HepG2 (cell line): Measurements from ENCODE around the gene BLOC1S1. TPM values are rescaled to one million over a fixed set of nuclear protein-coding genes. Genes with fewer than 3 reads are reported as not detected.

Source experiments
- ASH2L ChIP-seq: fragments of 300-600, 200-600 bp; sonication (generic); IDR thresholded peaks from 2 replicates; pipeline ENCODE4 v1.7.0; 2017; ENCODE audit warnings: low read depth, mild to moderate bottlenecking, moderate library complexity, mixed read lengths, low read length; ENCODE audit not compliant: insufficient read length
- FOXO4 ChIP-seq: sonication (generic); formaldehyde crosslinking; conservative IDR thresholded peaks from 2 replicates; pipeline ENCODE4 v1.8.1; 2023; ENCODE audit warnings: missing genetic modification reagents
- FUBP1 ChIP-seq: sonication (generic); formaldehyde crosslinking; IDR thresholded peaks from 2 replicates; pipeline ENCODE4 v1.5.1; 2020; ENCODE audit warnings: missing genetic modification reagents, mild to moderate bottlenecking, borderline replicate concordance
- KDM6A ChIP-seq: IDR thresholded peaks from 2 replicates; pipeline ENCODE4 v1.6.1; 2016; ENCODE audit warnings: low read depth
- KLF11 ChIP-seq: IDR thresholded peaks from 2 replicates; pipeline ENCODE4 v1.6.1; 2016; ENCODE audit warnings: missing compliant biosample characterization
- MYPOP ChIP-seq: sonication (generic); formaldehyde crosslinking; IDR thresholded peaks from 2 replicates; pipeline ENCODE4 v1.8.1; 2023; ENCODE audit warnings: mild to moderate bottlenecking, moderate library complexity, missing genetic modification reagents
- PHF5A ChIP-seq: IDR thresholded peaks from one replicate; pipeline ENCODE4 v1.6.1; 2018; ENCODE audit warnings: low read depth, missing genetic modification reagents; ENCODE audit not compliant: unreplicated experiment
- SALL1 ChIP-seq: sonication (generic); formaldehyde crosslinking; IDR thresholded peaks from 2 replicates; pipeline ENCODE4 v1.8.0; 2022; ENCODE audit warnings: mild to moderate bottlenecking, missing genetic modification reagents
- THAP7 ChIP-seq: sonication (generic); formaldehyde crosslinking; IDR thresholded peaks from 2 replicates; pipeline ENCODE4 v1.8.1; 2023; ENCODE audit warnings: mild to moderate bottlenecking, missing genetic modification reagents
- ZNF382 ChIP-seq: sonication (generic); formaldehyde crosslinking; IDR thresholded peaks from 2 replicates; pipeline ENCODE4 v1.5.0; 2020; ENCODE audit warnings: missing genetic modification reagents, mild to moderate bottlenecking, borderline replicate concordance
- ZNF503 ChIP-seq: sonication (generic); formaldehyde crosslinking; IDR thresholded peaks from 2 replicates; pipeline ENCODE4 v1.4.0; 2020; ENCODE audit warnings: missing genetic modification reagents
- ZNF570 ChIP-seq: sonication (generic); formaldehyde crosslinking; IDR thresholded peaks from 2 replicates; pipeline ENCODE4 v1.4.0; 2020; ENCODE audit warnings: mild to moderate bottlenecking, missing genetic modification reagents, borderline replicate concordance
- ZNF598 ChIP-seq: sonication (generic); formaldehyde crosslinking; IDR thresholded peaks from 2 replicates; pipeline ENCODE4 v1.5.1; 2020; ENCODE audit warnings: mild to moderate bottlenecking, missing genetic modification reagents, borderline replicate concordance
- ZNF614 ChIP-seq: IDR thresholded peaks from 2 replicates; pipeline ENCODE4 v1.6.1; 2018; ENCODE audit warnings: missing biosample characterization, missing genetic modification reagents, inconsistent platforms, borderline replicate concordance
- ZNF766 ChIP-seq: sonication (generic); formaldehyde crosslinking; IDR thresholded peaks from 2 replicates; pipeline ENCODE4 v1.5.0; 2020; ENCODE audit warnings: missing genetic modification reagents, borderline replicate concordance
- ZXDC ChIP-seq: sonication (generic); formaldehyde crosslinking; IDR thresholded peaks from 2 replicates; pipeline ENCODE4 v1.5.0; 2020; ENCODE audit warnings: mild to moderate bottlenecking, missing genetic modification reagents
- ZZZ3 ChIP-seq: sonication (generic); formaldehyde crosslinking; IDR thresholded peaks from 2 replicates; pipeline ENCODE4 v1.4.0; 2020; ENCODE audit warnings: missing genetic modification reagents, mild to moderate bottlenecking, borderline replicate concordance
- polyA plus RNA-seq, 8 experiments: library from polyadenylated mRNA; depleted of rRNA in 3 of 8; stranded (reverse) in 7 of 8; unstranded in 1 of 8; fragments of >200 nt; fragmentation: Illumina TruSeq in 4 of 8; extraction: Trizol in 4 of 8; gene quantifications; 2 replicates each; pipeline versions ENCODE4 v1.2.1 to v1.2.3, GENCODE V29; 2011 to 2016; ENCODE audit warnings: low read depth in 4 of 8, missing spikeins in 1 of 8, mixed read lengths in 1 of 8; ENCODE audit not compliant: insufficient read depth in 1 of 8
- total RNA-seq, 5 experiments: library from RNA; depleted of rRNA; stranded (reverse); fragments of >200 nt; fragmentation: Illumina TruSeq; extraction: Trizol; gene quantifications; 2 replicates each; pipeline ENCODE4 v1.2.3, GENCODE V29; 2016; ENCODE audit warnings: low read depth in 1 of 5

Gene BLOC1S1
- total and polyA plus RNA-seq, 2 of the 13 experiments (the other 11 are each of a cell fraction or from before 2014, with no cell fraction given): 55.1 to 95.3 TPM

GRCh38 chr12:55728939-55729818, 13.3 kb downstream of the BLOC1S1 start, which contains the start of gene CD63 (continued):
- TF ChIP-seq ZXDC (CRISPR knock-in tag): no peak
- TF ChIP-seq PHF5A: no peak
- no peak for TF ChIP-seq FOXO4 (CRISPR knock-in tag)
- no peak; the same call in 1 of the 2 replicates for TF ChIP-seq ZNF766 (CRISPR knock-in tag)
- TF ChIP-seq ASH2L: peak; percentile 23
- TF ChIP-seq ZNF503 (CRISPR knock-in tag): no peak
- no peak for TF ChIP-seq ZNF570
- TF ChIP-seq FUBP1 (CRISPR knock-in tag): no peak
- no peak for TF ChIP-seq ZZZ3 (CRISPR knock-in tag)
- no peak for TF ChIP-seq KLF11 (CRISPR knock-in tag)
- TF ChIP-seq ZNF614 (CRISPR knock-in tag): 0 out of 2 replicates have a peak, but pooled peaks have one; percentile 16
- TF ChIP-seq SALL1 (CRISPR knock-in tag): peak; percentile 59; the same call in 1 of the 2 replicates
- no peak for TF ChIP-seq ZNF382 (CRISPR knock-in tag)
- TF ChIP-seq KDM6A: no peak
- 0 out of 2 replicates have a peak, but pooled peaks have one; percentile 64 for TF ChIP-seq MYPOP (CRISPR knock-in tag)
- 0 out of 2 replicates have a peak, but pooled peaks have one; percentile 40 for TF ChIP-seq THAP7 (CRISPR knock-in tag)
- no peak for TF ChIP-seq ZNF598
